Fibroblast of gingiva (primary cell): ENCODE measurements around the gene IGF1.
A peak's percentile ranks its signal among the peaks of the same experiment; 100 is the strongest.
"Not testable (repeated sequence)": the region's sequence is repeated elsewhere in the genome, so short reads cannot be mapped to it uniquely, and the experiment has no call there.

Experiments used
- DNase-seq: peaks from one replicate; pipeline ENCODE4 v3.0.0-alpha.2; 2011; ENCODE audit warnings: low read depth

IGF1 gene

DNA sequence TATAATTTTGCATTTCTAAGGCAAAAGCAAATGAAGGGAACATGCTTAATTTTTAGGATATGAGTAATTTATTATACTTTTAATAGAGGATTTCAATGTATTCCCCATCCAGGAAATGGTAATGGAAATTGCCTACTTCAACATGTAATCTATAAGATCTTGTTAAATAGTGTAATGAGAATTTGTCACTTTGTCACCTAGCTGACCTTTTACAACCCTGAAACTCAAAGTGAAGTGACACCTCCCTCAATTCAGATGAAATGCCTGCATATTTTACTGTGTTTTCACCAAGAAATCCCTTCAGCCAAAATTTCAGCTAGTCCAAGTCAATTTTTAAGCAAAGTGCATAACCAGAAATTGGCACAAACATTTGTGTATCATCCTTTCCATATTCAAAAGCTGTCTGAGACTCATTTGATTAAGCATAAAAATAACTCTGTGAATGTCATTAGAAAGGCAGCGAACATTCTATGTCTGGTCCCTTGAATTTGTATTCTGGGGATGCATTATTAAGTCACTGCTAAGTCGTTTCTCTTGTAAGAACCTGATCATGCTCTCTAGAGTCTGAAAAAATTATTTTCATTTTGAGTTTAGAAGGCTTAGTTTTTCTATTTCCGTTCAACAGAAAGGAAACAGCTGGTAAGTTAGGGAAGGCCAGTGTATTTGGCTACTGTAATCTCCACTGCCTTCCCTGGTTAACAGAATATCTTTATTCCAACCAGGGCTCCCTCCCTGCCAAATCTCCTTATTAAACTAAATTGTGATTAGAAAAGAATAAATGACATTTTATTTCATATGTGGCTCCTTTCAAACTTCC, 100.8 kb downstream of the IGF1 start:
- no peak for DNase-seq

GRCh38 chr12:102376781-102377180, 103.6 kb downstream of the IGF1 start:
- DNase-seq: no peak

- DNase-seq: peak; percentile 20
These were observed 104.1 kb downstream of the IGF1 start for GRCh38 chr12:102376181-102376747.

GRCh38 chr12:102374190-102374589, 106.2 kb downstream of the IGF1 start:
- no peak for DNase-seq

DNA sequence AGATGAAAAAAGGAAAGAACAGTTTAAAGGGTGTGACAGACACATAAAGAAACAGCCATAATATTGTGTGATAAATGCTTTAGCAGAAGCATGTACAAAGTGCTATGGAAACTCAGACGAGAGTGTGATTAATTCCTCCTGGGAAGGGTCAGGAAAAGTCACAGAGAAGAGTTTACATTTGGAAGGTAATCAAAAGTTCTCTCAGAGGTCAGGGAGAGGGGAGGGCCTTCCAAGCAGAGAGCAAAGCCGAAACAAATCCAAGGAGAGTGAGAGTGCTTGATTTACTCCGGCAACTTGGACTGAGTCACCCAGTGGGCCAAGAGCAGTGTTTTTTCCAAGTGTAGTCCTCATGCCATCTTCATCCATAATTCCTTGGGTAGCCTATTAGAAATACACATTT, 108.3 kb downstream of the IGF1 start:
- no peak for DNase-seq

- DNase-seq: no peak
These were observed 109.2 kb downstream of the IGF1 start for GRCh38 chr12:102371165-102371564.

- no peak for DNase-seq
These were observed 110.5 kb downstream of the IGF1 start for GRCh38 chr12:102369876-102370275.

DNA sequence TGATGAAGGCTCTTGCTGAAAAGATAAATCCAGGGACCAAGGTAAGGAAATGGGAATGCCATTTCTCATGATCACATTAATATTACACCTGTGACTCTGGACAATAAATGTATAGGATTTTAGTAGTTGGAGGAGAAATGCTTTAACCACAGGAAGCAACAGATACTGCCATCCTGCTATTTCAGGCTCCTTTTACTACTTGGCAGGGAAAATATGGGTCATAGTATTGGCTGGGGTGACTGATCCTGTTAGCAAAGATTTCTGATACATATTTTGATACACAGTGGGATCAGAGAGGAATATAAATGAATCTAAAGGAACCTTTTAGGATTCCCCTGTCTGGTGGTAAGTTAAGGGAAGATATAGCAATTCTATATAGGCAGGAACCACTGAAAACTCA, 115.0 kb downstream of the IGF1 start:
- DNase-seq: no peak

DNA sequence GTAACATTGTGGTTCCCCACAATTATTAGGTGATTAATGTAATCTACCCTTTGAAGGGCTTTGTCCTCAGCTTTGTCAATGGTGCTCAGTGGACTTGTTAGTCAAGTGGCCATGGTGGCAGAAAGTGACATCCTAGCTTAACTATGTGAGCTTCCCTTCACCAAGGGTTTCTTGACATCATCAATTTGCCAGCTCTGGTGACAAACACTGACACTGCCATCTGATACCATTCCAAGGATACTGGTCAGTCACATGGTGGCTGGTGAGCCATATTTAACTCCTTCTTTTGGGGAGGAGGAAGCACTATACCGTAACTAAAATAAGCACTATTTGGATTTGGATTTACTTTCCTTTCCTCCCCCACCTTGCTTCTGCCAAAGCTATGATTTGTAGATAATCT, 115.7 kb downstream of the IGF1 start:
- DNase-seq: no peak

DNA sequence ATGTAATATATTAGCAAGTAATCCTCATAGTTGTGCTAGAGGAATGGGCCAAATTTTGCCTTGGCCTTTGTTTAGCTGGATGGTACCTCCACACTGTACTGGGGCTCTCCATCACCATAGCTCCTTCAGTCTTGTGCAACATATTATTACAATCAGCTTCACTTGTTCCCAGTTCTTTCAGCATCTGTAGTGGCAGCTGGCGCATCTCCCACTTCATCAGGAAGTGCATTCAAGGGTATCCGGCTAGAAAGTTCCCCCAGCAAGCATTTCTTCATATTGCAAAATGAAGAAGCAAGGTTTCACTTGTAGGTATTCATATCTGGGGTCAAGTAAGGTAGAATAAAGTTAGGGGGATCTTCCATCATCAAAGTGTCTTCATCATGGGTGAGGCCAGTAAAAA, 123.7 kb downstream of the IGF1 start:
- DNase-seq: no peak

- not testable (repeated sequence) for DNase-seq
These were observed 126.1 kb downstream of the IGF1 start for GRCh38 chr12:102354281-102354680.

- no peak for DNase-seq
These were observed 129.0 kb downstream of the IGF1 start for GRCh38 chr12:102351322-102351721.

DNA sequence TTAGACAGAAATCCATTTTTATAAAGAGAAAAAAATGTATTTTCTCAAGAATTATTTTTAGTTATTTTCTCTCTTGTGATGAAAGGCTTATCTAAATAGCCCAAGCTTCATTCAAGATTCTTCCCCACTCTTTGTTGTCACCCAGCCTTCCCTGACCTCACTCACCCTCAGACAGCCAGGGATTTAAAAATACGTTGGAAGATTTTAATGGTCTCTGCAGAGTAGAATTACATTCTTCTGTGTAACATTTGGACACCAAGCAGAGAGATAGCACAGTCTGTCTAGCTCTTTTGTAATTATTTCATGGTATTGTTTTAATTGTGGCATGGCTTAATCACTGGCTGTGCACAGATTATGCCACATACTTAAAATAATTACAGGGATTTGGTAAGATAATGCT, 130.3 kb downstream of the IGF1 start:
- DNase-seq: no peak

- DNase-seq: no peak
These were observed 131.3 kb downstream of the IGF1 start for GRCh38 chr12:102349079-102349478.

DNA sequence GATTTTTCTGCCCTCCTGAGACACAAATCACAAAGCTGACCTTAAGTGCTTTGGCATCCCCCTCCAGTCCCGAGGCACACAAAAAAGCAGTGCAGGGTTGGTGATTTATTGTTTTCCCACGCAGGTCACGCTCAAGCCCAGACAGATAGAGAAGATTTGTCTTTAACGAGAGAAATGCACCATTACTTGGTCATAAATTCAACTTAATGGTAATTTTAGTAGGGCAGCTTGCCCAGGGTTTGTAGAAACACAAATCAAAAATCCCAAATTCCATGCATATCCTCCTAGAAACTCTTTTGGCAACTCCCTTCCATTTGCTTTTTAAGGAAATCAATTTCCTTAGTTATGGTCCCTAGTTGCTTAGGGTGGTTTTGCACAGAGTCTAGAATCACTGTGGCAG, 132.6 kb downstream of the IGF1 start:
- DNase-seq: no peak
